Measurements from ENCODE around the gene CORO7.

CORO7 gene

DNA sequence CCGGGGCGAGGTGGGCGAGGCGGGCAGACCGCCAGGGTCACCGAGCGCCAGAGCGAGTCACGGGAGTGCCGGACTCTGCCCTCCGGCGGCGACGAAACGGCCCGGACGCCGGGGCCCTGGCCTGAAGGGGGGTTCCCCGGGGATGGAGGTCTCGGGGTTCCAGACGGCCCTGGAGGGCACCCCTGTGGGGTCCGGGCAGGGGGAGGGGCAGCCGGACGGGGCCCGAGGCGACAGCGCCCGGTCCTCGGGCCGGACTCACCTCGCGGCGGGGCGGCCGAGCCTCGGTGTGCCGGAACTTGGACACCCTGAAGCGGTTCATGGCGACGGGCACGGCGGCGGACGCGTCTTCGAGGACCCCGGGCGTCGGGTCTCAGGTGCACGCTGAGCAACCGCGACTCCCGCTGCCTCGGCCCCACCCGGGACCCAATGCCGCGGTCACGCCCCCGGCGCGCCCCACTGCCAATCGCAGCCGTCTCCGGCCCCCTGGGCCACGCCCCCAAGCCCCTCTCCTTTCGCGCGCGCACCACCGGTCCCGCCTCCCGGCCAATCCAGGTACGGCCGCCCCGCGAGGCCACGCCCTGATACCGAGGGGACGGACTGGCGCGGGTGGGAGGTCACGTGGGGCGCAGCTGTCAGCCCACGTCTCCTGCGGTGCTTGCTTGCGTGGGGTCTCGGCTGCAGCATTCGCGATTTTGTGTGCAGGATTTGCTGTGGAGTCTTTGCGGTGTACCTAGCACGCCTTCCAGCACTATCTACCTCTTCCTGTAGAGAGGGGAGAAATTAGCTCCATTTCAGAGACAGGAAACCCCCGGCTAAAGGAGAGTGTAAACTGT is at the start of gene CORO7:
Gene CORO7 (minus strand): TSS at position 397 of the 833 bp plus-strand sequence. CDS start 78 bp downstream, at position 319.
- DNase-seq, result peak; percentile 98

DNA sequence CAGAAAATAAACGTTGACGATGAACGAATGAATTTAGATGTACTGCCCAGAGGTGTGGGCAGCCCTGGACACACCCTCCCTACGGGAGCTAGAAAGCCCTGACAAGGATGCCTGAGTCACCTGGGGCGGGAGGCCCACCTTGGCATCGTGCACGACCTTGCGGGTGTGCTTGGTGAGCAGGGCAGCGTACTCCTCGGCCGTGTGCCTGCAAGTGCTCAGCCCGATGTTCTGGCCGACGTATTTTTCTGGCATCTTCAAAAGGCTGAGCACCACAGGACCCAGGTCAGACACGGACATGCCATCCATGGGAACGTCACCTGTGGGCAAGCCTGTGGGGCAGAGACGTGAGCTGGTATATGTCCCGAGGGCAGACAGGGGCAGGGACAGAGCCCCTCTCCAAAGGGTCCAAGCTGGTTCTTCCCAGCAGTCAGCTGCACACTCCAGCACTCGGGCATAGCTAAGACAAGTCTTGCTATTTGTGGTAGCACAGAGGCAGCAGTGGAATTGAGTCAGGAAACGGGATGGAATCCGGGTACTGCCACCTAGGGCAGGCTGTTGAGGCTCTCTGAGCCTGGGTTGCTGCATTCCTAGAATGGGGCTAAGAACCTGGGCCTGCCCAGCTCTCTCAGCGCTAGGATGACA is 47.2 kb upstream of the CORO7 start:
- DNase-seq, result no peak

GRCh38 chr16:4461250-4462085 is 45.1 kb upstream of the CORO7 start:
- peak; percentile 29 for DNase-seq

DNA sequence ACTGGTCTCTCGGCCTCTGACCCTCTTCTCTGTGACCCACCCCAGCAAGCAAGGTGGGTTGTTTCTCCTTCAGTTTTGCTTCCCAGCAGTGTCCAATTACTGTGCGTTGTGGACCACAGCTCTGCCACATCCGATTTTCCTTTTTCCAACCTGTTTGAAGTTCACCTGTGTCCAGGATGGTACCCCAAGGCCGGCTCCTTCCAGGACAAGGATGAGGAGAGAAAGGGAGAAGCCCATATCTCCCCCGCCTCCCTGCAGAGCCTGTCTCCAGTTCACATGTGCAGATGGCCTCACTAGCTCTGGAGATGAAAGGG is 44.5 kb upstream of the CORO7 start:
- no peak for DNase-seq

- no peak for DNase-seq
Measured at GRCh38 chr16:4455951-4456350, 39.6 kb upstream of the CORO7 start.

DNA sequence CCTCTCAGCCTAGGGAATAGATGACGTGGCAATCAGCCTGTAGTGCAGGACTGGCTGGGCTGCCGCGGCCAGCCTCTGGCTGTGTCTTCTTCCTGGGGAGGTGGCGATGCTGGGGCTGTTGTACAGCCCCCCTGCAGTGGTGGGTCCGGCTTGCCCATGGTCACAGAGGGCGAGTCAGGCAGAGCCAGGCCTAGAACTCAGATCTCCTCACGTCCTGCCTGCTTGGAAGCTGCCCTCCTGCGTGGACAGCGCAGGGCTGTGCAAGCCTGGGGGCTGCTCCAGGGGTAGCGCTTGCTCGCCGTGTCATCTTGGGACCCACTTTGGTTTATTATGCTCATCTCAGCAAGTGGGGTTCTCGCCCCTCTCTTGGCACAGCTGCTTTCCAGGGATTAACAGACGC is 38.7 kb upstream of the CORO7 start:
- no peak for DNase-seq

GRCh38 chr16:4454623-4455022 is 38.2 kb upstream of the CORO7 start:
- no peak for DNase-seq

- no peak for DNase-seq
Measured at GRCh38 chr16:4452674-4453073, 36.3 kb upstream of the CORO7 start.

DNA sequence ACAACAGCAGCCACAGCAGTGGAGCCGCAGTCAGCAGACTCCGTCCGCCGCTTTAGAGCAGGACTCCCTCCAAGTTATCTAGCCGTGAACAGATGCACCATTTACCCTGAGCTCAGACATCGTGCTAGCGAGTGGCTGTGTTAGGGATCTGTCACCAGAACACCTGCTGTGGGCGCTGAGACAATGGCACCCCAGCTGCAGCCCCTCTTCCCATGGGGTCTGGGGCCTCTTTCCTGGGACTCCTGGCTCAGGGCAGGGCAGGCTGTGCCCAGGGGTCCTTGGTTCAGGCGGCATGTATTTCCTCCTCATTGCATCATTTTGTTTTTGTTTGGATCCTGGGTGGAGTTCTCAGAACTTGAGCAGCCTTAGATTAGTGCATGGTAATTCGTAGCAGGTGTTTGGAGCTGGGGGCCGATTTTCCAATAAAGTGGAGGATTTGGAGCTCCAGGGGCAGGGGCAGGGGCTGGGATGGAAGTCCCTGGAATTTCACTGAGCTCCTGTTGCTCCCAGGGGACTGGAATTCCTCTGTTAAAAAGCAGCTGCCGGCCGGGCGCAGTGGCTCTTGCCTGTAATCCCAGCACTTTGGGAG is 34.6 kb upstream of the CORO7 start:
- DNase-seq, result no peak

DNA sequence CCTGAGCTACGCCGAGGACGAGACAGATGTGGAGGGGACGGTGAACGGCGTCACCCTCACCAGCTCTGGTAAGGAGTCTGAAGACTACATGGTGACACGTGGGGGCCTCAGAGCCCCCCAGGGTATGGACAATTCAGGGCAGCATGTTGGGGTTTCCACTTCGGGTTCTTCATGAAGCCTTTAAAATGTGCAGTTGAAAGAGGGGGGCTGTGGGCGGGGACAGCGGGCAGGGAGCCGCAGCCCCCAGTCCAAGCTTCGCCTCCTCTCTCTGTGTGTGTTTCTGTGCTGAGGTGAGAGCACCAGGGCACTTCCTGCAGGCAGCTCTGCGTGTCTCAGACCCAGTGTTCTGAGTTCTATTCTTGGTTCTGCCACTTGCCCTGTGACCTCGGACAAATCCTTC is 34.0 kb upstream of the CORO7 start:
- no peak for DNase-seq

DNA sequence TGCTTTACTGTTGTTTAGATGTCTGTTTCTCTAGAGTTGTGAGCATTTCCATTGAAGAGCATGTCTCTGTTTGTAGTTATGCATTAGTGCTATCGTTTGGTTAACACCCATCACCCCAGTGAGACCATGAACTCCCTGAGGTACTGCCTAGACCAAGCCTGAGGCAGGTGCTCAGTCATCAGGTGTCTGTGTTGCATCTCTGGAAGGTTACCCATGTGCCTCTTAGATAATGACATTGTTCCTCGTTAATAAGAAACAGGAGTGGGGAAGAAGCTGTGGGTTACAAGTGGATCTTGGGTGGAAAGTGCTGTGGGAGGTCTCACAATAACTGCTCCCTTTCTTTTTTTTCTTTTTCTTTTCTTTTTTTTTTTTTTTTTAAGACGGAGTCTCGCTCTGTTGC is 27.6 kb upstream of the CORO7 start:
- no peak for DNase-seq

DNA sequence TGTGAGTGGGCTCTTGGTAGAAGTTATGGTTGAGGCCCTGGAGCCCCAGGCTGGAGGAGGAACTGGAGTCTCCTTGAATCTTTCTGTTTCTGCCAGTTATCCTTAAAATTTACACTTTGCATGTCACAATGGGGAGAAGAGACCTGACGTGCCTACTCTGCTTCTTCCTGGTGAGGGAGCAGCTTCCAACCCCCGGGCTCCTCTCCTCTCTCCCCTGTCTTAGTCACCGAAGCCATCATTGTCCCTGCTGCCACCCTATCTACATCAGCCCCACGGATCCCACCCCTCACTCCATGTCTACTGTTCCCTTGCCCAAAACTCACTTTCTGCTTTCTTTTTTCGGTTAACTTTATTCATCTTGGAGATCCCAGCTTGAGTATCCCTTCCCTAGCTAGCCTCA is 26.9 kb upstream of the CORO7 start:
- DNase-seq, result no peak

GRCh38 chr16:4442371-4442770 is 26.0 kb upstream of the CORO7 start:
- DNase-seq, result no peak

- DNase-seq, result no peak
Measured at GRCh38 chr16:4437366-4437765, 21.0 kb upstream of the CORO7 start.

- no peak for DNase-seq
Measured at GRCh38 chr16:4435337-4436067, 19.1 kb upstream of the CORO7 start.

- peak; percentile 66 for DNase-seq
Measured at GRCh38 chr16:4433914-4434787, 17.8 kb upstream of the CORO7 start.

GRCh38 chr16:4433228-4433627 is 16.8 kb upstream of the CORO7 start:
- DNase-seq, result no peak

- DNase-seq, result no peak
Measured at GRCh38 chr16:4431023-4431422, 14.6 kb upstream of the CORO7 start.

- DNase-seq, result no peak
Measured at GRCh38 chr16:4428500-4428899, 12.1 kb upstream of the CORO7 start.

DNA sequence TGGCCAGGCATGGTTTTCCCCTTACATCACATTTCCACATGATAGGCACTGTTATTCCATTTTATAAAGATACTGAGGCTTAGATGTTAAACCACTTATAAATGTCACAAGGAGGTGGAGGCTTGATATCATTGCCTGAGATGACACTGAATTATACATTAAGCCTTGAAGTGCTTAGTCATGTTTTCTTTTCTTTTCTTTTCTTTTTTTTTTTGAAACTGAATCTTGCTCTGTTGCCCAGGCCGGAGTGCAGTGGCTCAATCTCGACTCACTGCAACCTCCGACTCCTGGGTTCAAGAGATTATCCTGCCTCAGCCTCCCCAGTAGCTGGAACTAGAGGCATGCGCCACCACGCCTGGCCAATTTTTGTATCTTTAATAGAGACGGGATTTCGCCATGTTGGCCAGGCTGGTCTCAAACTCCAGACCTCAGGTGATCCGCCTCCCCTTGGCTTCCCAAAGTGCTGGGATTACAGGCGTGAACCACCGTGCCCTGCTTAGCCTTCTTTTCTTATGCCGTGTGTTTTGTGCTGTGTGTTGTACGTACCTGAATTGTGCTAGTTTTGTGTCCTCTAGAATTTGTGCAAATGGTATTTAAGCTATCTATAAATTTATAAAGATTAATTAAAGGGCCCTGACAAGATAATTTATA is 10.5 kb upstream of the CORO7 start:
- no peak for DNase-seq
